Spleen (tissue), 13 donors: ENCODE results near the gene SEPHS2. TPM values are rescaled to one million over a fixed set of nuclear protein-coding genes. Genes with fewer than 3 reads are reported as not detected.

Experiments used
- DNase-seq: peaks from one replicate; pipeline ENCODE4 v3.0.0-alpha.2; 2020
- H3K27ac ChIP-seq, 8 donors: fragments of 200-600 bp; sonication (generic) in 7 of 8; 1 replicate in 4 of 8; 2 replicates in 4 of 8; pipeline versions ENCODE4 v1.5.0 to v1.8.0; 2016 to 2021; ENCODE audit warnings: inconsistent platforms in 4 of 8, mild to moderate bottlenecking in 4 of 8, moderate library complexity in 1 of 8
- H3K27me3 ChIP-seq, 7 donors: fragments of 200-600 bp; sonication (generic) in 6 of 7; replicated peaks in 1 of 7; 1 replicate in 4 of 7; 2 replicates in 3 of 7; pipeline versions ENCODE4 v1.5.0 to v1.8.0; 2016 to 2021; ENCODE audit warnings: inconsistent platforms in 3 of 7, mild to moderate bottlenecking in 1 of 7
- H3K36me3 ChIP-seq, 6 donors: fragments of 200-600 bp; sonication (generic) in 5 of 6; 1 replicate in 4 of 6; 2 replicates in 2 of 6; pipeline versions ENCODE4 v1.5.0 to v1.8.0; 2016 to 2021; ENCODE audit warnings: inconsistent platforms in 2 of 6
- H3K4me1 ChIP-seq, 6 donors: fragments of 200-600 bp; sonication (generic) in 5 of 6; 1 replicate in 3 of 6; 2 replicates in 3 of 6; pipeline versions ENCODE4 v1.5.0 to v1.8.0; 2016 to 2021; ENCODE audit warnings: inconsistent platforms in 3 of 6
- H3K4me3 ChIP-seq, 8 donors: fragments of 200-600 bp; sonication (generic) in 7 of 8; 1 replicate in 4 of 8; 2 replicates in 4 of 8; pipeline versions ENCODE4 v1.5.0 to v1.8.0; 2016 to 2021; ENCODE audit warnings: inconsistent platforms in 4 of 8, mild to moderate bottlenecking in 4 of 8, moderate library complexity in 2 of 8
- H3K9me3 ChIP-seq, 8 donors: fragments of 200-600 bp; sonication (generic) in 7 of 8; 1 replicate in 4 of 8; 2 replicates in 4 of 8; pipeline versions ENCODE4 v1.5.0 to v1.8.0; 2016 to 2021; ENCODE audit warnings: inconsistent platforms in 4 of 8
- POLR2A ChIP-seq, 3 donors: fragments of 450-650 bp; IDR thresholded peaks; one replicate each; pipeline ENCODE4 v1.5.1; 2017; ENCODE audit warnings: antibody characterized with exemption in 3 of 3, mild to moderate bottlenecking in 1 of 3
- POLR2AphosphoS5 ChIP-seq, 3 donors: sonication (generic); formaldehyde crosslinking; IDR thresholded peaks; one replicate each; pipeline ENCODE4 v1.5.1; 2017; ENCODE audit warnings: antibody characterized with exemption in 3 of 3
- WGBS, 5 donors: extraction: QIAGEN DNeasy Blood & Tissue Kit in 3 of 5; methylation state at CpG; one replicate each; pipeline versions ENCODE4 v1.1.5 to v1.1.7; 2013 to 2018; 5-methylcytosine and 5-hydroxymethylcytosine counted together
- intact Hi-C: fragments of 100-400 bp; cut with DNase I; formaldehyde crosslinking; loops from one replicate; pipeline ENCODE4 v1.15.0; 2023; ENCODE audit warnings: low total_unique reads
- long read RNA-seq, 2 donors: transcript quantifications; one replicate each; lab custom pipeline, GENCODE V29; 2026
- polyA plus RNA-seq, 3 donors: library from polyadenylated mRNA; stranded (reverse); fragments of 200-250 nt; gene quantifications; one replicate each; pipeline ENCODE4 v1.2.1, GENCODE V29; 2013
- total RNA-seq, 7 donors: library from RNA; depleted of rRNA in 3 of 7; stranded (reverse); fragments of >200 nt in 3 of 7; fragmentation: NEBNext Ultra II Directional in 4 of 7; extraction: Animal tissue kit (Norgen Biotek cat#: 25700) in 4 of 7; gene quantifications; one replicate each; pipeline versions ENCODE4 v1.1.0 to v1.2.1, GENCODE V29; 2016 to 2021
- TF ChIP-seq, protein P1 (sequence below), 11 experiments: fragments of 200-600 bp in 7 of 11; fragments of 450-650 bp in 4 of 11; sonication (generic) in 4 of 11; IDR thresholded peaks in 8 of 11; conservative IDR thresholded peaks in 3 of 11; 1 replicate in 7 of 11; 2 replicates in 4 of 11; pipeline versions ENCODE4 v1.4.0 to v1.8.0; 2016 to 2021; ENCODE audit warnings: antibody characterized with exemption in 11 of 11, inconsistent platforms in 4 of 11, mild to moderate bottlenecking in 1 of 11
- donor health status: healthy with polysubstance abuse.
- donor health status: DM: no; HTN: no; CAD: no; lungs with moderate emphysema.
- donor health status: DM: no; HTN: no; CAD: no.
- donor health status: Bipolar disorder and iron deficiency.
- donor health status: healthy.
- donor health status: DM: no; HTN: no; CAD: no.
- donor health status: DM: yes; HTN: yes; CAD: no.

The SEPHS2 gene
- total RNA-seq (10 to 100 TPM; 35.5 to 54.7 (median 43.7) TPM), polyA plus RNA-seq (10 to 100 TPM; 42.4 to 56.0 (median 49.5) TPM)
- long read RNA-seq, donor 1, transcript SEPHS2-201 (1 exons, 2,551 nt): major isoform, 32 of 32 reads
- long read RNA-seq, donor 1, partial matches to known transcripts: 0 of 32 reads
- long read RNA-seq, donor 1, other reads (novel, unspliced or antisense): 0 of 32 reads
- long read RNA-seq, donor 2, transcript SEPHS2-201 (1 exons, 2,551 nt): major isoform, 30 of 30 reads
- long read RNA-seq, donor 2, partial matches to known transcripts: 0 of 30 reads
- long read RNA-seq, donor 2, other reads (novel, unspliced or antisense): 0 of 30 reads

DNA sequence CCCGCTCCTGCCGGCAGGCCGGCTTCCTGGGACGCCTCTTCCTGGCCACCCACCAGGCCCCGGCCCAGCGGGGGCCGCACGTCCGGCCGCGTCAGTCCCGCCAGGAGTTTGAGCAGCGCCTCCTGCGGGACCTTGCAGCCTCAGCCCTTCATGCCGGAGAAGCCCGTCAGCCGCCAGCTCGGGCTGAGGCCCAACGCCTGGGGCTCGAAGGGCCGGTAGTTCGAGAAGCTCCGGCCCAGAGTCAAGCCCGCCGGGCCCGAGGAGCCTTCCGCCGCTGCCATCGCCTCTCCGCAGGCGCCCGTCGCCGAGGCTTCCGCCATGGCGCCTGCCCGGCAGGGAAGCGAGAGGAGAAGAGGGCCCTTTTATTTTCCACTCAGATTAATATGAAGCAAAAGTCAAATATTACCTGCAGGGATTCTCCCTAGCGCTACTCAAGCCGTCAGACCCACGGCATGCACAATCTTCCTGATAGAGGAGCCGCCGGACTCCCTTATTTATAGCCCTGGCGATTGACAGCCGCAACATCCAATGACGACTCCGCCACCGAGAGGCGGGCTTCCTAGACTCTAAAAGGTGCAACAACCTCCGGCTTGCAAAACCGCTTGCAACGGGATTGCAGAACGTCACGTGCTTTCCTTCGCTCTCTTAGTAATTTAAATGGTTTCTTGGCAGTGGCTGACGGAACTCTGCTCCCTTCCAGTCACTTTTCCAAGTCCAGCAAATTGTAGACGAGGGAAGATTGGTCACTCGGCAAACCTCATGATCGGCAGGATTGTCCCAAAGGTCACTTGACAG is at the start of gene SEPHS2:
Gene SEPHS2 (minus strand): TSS at position 467 of the 795 bp plus-strand sequence. CDS start 147 bp downstream, at position 320.
- DNase-seq: peak; percentile 98
- H3K27me3 ChIP-seq: no peaks in the 10 kb centered on the region
- 1 to 2% (median 1%) methylated on average over 29 to 59 of the region's 59 CpGs for WGBS, 5 donors
- intact Hi-C loops: loop anchor here (10.0 kb wide), 1 partner anchor 79 kb away; the partner anchor contains the start of gene ZNF768
- H3K4me1 ChIP-seq: peaks cover 28 to 56% (median 43%) of the 10 kb centered on the region in 6 donors
- TF ChIP-seq, protein P1, sequence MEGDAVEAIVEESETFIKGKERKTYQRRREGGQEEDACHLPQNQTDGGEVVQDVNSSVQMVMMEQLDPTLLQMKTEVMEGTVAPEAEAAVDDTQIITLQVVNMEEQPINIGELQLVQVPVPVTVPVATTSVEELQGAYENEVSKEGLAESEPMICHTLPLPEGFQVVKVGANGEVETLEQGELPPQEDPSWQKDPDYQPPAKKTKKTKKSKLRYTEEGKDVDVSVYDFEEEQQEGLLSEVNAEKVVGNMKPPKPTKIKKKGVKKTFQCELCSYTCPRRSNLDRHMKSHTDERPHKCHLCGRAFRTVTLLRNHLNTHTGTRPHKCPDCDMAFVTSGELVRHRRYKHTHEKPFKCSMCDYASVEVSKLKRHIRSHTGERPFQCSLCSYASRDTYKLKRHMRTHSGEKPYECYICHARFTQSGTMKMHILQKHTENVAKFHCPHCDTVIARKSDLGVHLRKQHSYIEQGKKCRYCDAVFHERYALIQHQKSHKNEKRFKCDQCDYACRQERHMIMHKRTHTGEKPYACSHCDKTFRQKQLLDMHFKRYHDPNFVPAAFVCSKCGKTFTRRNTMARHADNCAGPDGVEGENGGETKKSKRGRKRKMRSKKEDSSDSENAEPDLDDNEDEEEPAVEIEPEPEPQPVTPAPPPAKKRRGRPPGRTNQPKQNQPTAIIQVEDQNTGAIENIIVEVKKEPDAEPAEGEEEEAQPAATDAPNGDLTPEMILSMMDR (IDR thresholded peaks at IDR 0.05 in 8 of 11, conservative IDR thresholded peaks at IDR 0.05 in 3 of 11): peak in 9 of 11 experiments; percentile 14 to 62 (median 37)
- peak; percentile 77 to 94 (median 86) for TF ChIP-seq POLR2A (IDR thresholded peaks at IDR 0.05)
- peak; percentile 90 to 99 (median 95) for TF ChIP-seq POLR2AphosphoS5 (IDR thresholded peaks at IDR 0.05)
- H3K9me3 ChIP-seq: no peaks in the 10 kb centered on the region
- H3K4me3 ChIP-seq: peak within 1 kb of the TSS; percentile 65 to 99 (median 86)
- H3K27ac ChIP-seq: peak within 1 kb of the TSS; percentile 82 to 99 (median 97)
- H3K36me3 ChIP-seq: peaks cover 0 to 27% (median 0%) of the 10 kb centered on the region in 6 donors

DNA sequence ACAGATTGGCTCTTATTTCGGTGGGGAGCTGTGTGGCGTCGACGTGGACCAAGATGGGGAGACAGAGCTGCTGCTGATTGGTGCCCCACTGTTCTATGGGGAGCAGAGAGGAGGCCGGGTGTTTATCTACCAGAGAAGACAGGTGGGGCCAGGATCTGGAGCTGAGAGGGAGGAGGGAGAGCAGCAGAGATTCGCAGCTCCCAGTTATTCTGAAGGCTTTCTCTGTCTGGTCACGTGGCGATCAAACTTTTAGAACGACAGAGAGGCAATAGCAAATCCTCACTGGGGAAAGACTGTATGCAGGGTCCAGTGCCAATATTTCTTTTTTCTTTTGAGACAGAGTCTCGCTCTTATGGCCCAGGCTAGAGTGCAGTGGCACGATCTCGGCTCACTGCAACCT is 49.0 kb upstream of the SEPHS2 start:
- WGBS, 5 donors: 81 to 95% (median 86%) methylated on average over 12 of the region's 12 CpGs
- peaks cover 0 to 19% (median 8%) of the 10 kb centered on the region in 6 donors for H3K4me1 ChIP-seq
- intact Hi-C loops: no loop called here
- H3K4me3 ChIP-seq: no peak overlapping the region
- TF ChIP-seq, protein P1 (IDR thresholded peaks at IDR 0.05 in 8 of 11, conservative IDR thresholded peaks at IDR 0.05 in 3 of 11): no peak
- TF ChIP-seq POLR2A (IDR thresholded peaks at IDR 0.05) (no peak), POLR2AphosphoS5 (IDR thresholded peaks at IDR 0.05) (no peak)
- no peak overlapping the region for H3K27ac ChIP-seq
- H3K27me3 ChIP-seq: no peaks in the 10 kb centered on the region
- H3K36me3 ChIP-seq: peaks cover 0 to 100% (median 87%) of the 10 kb centered on the region in 6 donors
- DNase-seq: no peak
- H3K9me3 ChIP-seq: no peaks in the 10 kb centered on the region

GRCh38 chr16:30493941-30494488 is 48.3 kb upstream of the SEPHS2 start:
- Histone ChIP-seq H3K27ac (no peak overlapping the region), H3K4me3 (no peak overlapping the region), H3K27me3 (no peaks in the 10 kb centered on the region), H3K9me3 (no peaks in the 10 kb centered on the region), H3K36me3 (peaks cover 0 to 100% (median 87%) of the 10 kb centered on the region in 6 donors), H3K4me1 (peaks cover 0 to 25% (median 8%) of the 10 kb centered on the region in 6 donors)
- TF ChIP-seq POLR2A (IDR thresholded peaks at IDR 0.05) (no peak), POLR2AphosphoS5 (IDR thresholded peaks at IDR 0.05) (peak in 1 of 3 donors; percentile 54)
- TF ChIP-seq, protein P1 (IDR thresholded peaks at IDR 0.05 in 8 of 11, conservative IDR thresholded peaks at IDR 0.05 in 3 of 11): no peak
- no peak for DNase-seq
- intact Hi-C loops: no loop called here
- WGBS, 5 donors: 89 to 95% (median 91%) methylated on average over 11 of the region's 11 CpGs
